ENCODE measurements around the gene SCN8A. TPM values are rescaled to one million over a fixed set of nuclear protein-coding genes. Genes with fewer than 3 reads are reported as not detected.

The SCN8A gene
- total and polyA plus RNA-seq, 12 donors: 0.01 to 1.6 (median 0.35) TPM; not detected in 1

- intact Hi-C loops (cut with DNase I): no loop called here
- TF ChIP-seq CTCF (IDR thresholded peaks at IDR 0.05): no peak
- peaks cover 0 to 34% (median 11%) of the 10 kb centered on the region in 7 donors for H3K27me3 ChIP-seq
- WGBS, 2 donors: 86 to 89% methylated on average over 6 of the region's 6 CpGs
- H3K9me3 ChIP-seq: no peaks in the 10 kb centered on the region
- ATAC-seq (no peak), DNase-seq (no peak)
- no peaks in the 10 kb centered on the region for H3K36me3 ChIP-seq
- H3K27ac ChIP-seq: no peak overlapping the region
- H3K4me1 ChIP-seq: peaks cover 5 to 54% (median 20%) of the 10 kb centered on the region in 9 donors
- H3K4me3 ChIP-seq: no peak overlapping the region
Observed at GRCh38 chr12:51836827-51837173, 245.8 kb downstream of the SCN8A start.

- no peak for DNase-seq
- no peak for ATAC-seq
- Histone ChIP-seq H3K9me3 (no peaks in the 10 kb centered on the region), H3K27ac (no peak overlapping the region), H3K36me3 (no peaks in the 10 kb centered on the region), H3K27me3 (peaks cover 0 to 34% (median 8%) of the 10 kb centered on the region in 7 donors), H3K4me1 (peaks cover 5 to 50% (median 20%) of the 10 kb centered on the region in 9 donors), H3K4me3 (no peak overlapping the region)
- intact Hi-C loops (cut with DNase I): no loop called here
- TF ChIP-seq CTCF (IDR thresholded peaks at IDR 0.05): no peak
- 67 to 73% methylated on average over 7 of the region's 7 CpGs for WGBS, 2 donors
Observed at GRCh38 chr12:51837286-51837685, 246.3 kb downstream of the SCN8A start.

- no peak for ATAC-seq
- Histone ChIP-seq H3K4me3 (no peak overlapping the region), H3K9me3 (no peaks in the 10 kb centered on the region), H3K36me3 (no peaks in the 10 kb centered on the region), H3K27me3 (peaks cover 0 to 38% (median 12%) of the 10 kb centered on the region in 7 donors), H3K27ac (no peak overlapping the region), H3K4me1 (peaks cover 5 to 42% (median 20%) of the 10 kb centered on the region in 9 donors)
- no peak for TF ChIP-seq CTCF (IDR thresholded peaks at IDR 0.05)
- no peak for DNase-seq
- intact Hi-C loops (cut with DNase I): no loop called here
- WGBS, 2 donors: 81 to 87% methylated on average over 4 of the region's 4 CpGs
Observed at GRCh38 chr12:51838036-51838435, 247.0 kb downstream of the SCN8A start.

GRCh38 chr12:51838762-51839161, 247.7 kb downstream of the SCN8A start:
- Histone ChIP-seq H3K27me3 (peaks cover 0 to 38% (median 17%) of the 10 kb centered on the region in 7 donors), H3K27ac (no peak overlapping the region), H3K9me3 (no peaks in the 10 kb centered on the region), H3K4me3 (no peak overlapping the region), H3K4me1 (peaks cover 5 to 36% (median 16%) of the 10 kb centered on the region in 9 donors), H3K36me3 (no peaks in the 10 kb centered on the region)
- DNase-seq (peak in 1 of 2 donors; percentile 26), ATAC-seq (peak in 7 of 8 donors; percentile 31 to 72 (median 45))
- intact Hi-C loops (cut with DNase I): no loop called here
- TF ChIP-seq CTCF (IDR thresholded peaks at IDR 0.05): no peak
- WGBS, 2 donors: 31 to 36% methylated on average over 4 of the region's 4 CpGs

Data from heart right ventricle (tissue), 16 donors.